ENCODE data around the gene DNAH7. TPM values are rescaled to one million over a fixed set of nuclear protein-coding genes. Genes with fewer than 3 reads are reported as not detected.
"Not testable (repeated sequence)": the region's sequence is repeated elsewhere in the genome, so short reads cannot be mapped to it uniquely, and the experiment has no call there.

The DNAH7 gene
- total RNA-seq, 1 donor from 2014 or later, result 0.98 TPM

DNA sequence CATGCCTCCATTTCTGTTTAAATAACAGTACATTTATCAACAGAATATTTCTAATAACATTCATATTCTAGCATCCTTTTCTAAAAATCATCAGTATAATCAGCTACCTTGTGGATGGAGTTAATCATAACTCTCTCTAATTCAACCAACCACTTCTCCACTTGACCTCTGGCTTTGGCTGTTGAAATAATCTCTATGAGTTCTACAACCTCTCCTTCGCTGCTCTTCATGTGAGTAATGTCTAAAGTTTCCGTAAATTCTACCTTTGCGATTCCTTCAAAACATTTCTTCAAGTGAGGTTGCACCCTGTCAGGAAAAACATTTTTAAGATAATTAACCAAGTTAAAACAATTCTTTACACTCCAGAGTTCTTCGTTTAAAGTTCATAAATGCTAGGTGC is 134.2 kb downstream of the DNAH7 start:
- no peak for DNase-seq
- ATAC-seq, result no peak
- intact Hi-C loops (cut with DNase I), result no loop called here
- Histone ChIP-seq H3K27me3 (no peaks in the 10 kb centered on the region), H3K4me3 (no peak overlapping the region), H3K4me1 (no peaks in the 10 kb centered on the region), H3K9me3 (no peaks in the 10 kb centered on the region), H3K27ac (no peak overlapping the region), H3K36me3 (no peaks in the 10 kb centered on the region)
- TF ChIP-seq CTCF (IDR thresholded peaks at IDR 0.05), result no peak

GRCh38 chr2:195929531-195929930 is 139.1 kb downstream of the DNAH7 start:
- Histone ChIP-seq H3K27ac (no peak overlapping the region), H3K9me3 (no peaks in the 10 kb centered on the region), H3K4me3 (no peak overlapping the region), H3K4me1 (no peaks in the 10 kb centered on the region), H3K27me3 (no peaks in the 10 kb centered on the region), H3K36me3 (no peaks in the 10 kb centered on the region)
- no peak for DNase-seq
- intact Hi-C loops (cut with DNase I), result no loop called here
- ATAC-seq, result no peak
- TF ChIP-seq CTCF (IDR thresholded peaks at IDR 0.05), result no peak

GRCh38 chr2:195925120-195925519 is 143.5 kb downstream of the DNAH7 start:
- ATAC-seq (no peak), DNase-seq (no peak)
- intact Hi-C loops (cut with DNase I), result no loop called here
- Histone ChIP-seq H3K9me3 (no peaks in the 10 kb centered on the region), H3K4me1 (no peaks in the 10 kb centered on the region), H3K4me3 (no peak overlapping the region), H3K36me3 (no peaks in the 10 kb centered on the region), H3K27ac (no peak overlapping the region), H3K27me3 (no peaks in the 10 kb centered on the region)
- no peak for TF ChIP-seq CTCF (IDR thresholded peaks at IDR 0.05)

DNA sequence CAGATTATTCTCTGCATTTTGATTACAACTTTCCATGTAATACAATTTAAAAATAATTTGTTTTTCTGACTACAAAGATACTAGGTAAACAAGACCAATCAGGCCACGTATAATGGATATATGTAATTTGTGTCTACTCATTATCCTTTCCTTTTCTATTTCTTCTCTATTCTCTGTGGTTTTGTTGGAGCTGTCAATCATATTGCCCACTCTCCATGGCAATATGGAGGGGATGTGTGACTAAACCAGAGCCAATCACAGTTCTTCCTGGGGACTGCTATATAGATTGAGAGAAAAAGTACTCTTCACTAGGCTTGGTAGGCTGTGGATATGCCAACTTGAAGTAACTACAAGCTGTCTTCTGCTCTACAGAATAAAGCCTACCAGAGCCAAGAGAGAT is 144.7 kb downstream of the DNAH7 start:
- TF ChIP-seq CTCF (IDR thresholded peaks at IDR 0.05), result no peak
- ATAC-seq, result no peak
- no peak for DNase-seq
- no peak overlapping the region for H3K27ac ChIP-seq
- no peaks in the 10 kb centered on the region for H3K27me3 ChIP-seq
- H3K36me3 ChIP-seq, result no peaks in the 10 kb centered on the region
- H3K9me3 ChIP-seq, result no peaks in the 10 kb centered on the region
- intact Hi-C loops (cut with DNase I), result no loop called here
- no peak overlapping the region for H3K4me3 ChIP-seq
- no peaks in the 10 kb centered on the region for H3K4me1 ChIP-seq

GRCh38 chr2:195917021-195917600 is 151.5 kb downstream of the DNAH7 start:
- H3K4me1 ChIP-seq; ATAC-seq; H3K36me3 ChIP-seq; DNase-seq; intact Hi-C loops (cut with DNase I); H3K4me3 ChIP-seq; H3K9me3 ChIP-seq; H3K27me3 ChIP-seq; H3K27ac ChIP-seq: not testable (repeated sequence)

DNA sequence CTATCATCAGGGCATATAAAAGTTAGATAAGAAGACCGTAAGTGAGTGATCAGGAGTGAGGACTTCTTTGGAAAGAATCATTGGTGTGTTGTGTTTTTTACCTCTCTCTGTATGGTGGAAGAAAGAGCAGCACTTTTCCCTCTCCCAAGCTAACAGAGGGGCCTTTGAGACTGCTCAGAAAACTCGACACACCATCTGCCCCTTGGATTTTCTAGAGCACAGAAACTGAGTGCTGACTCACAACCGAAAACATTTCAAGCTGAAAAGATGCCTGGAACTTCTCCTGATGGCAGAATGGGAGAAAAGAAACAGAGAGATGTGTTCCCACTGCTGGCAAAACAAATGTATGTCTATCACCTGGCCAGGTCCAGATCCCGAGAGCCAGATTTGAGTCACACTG is 156.6 kb downstream of the DNAH7 start:
- no peak for ATAC-seq
- no peak overlapping the region for H3K27ac ChIP-seq
- no peaks in the 10 kb centered on the region for H3K4me1 ChIP-seq
- H3K9me3 ChIP-seq, result no peaks in the 10 kb centered on the region
- intact Hi-C loops (cut with DNase I), result no loop called here
- DNase-seq, result no peak
- H3K27me3 ChIP-seq, result no peaks in the 10 kb centered on the region
- no peak for TF ChIP-seq CTCF (IDR thresholded peaks at IDR 0.05)
- H3K36me3 ChIP-seq, result no peaks in the 10 kb centered on the region
- no peak overlapping the region for H3K4me3 ChIP-seq

Data from upper lobe of right lung (tissue), 1 donor.